PC-9 (cell line): ENCODE measurements around the gene HPRT1.

ENCODE experiments used
- EZH2 ChIP-seq: fragments of 200-600 bp; sonication (generic); IDR thresholded peaks from 2 replicates; pipeline ENCODE4 v1.8.0; 2017; ENCODE audit warnings: antibody characterized with exemption, low read depth
- TF ChIP-seq, protein P1 (sequence below): fragments of 200-600 bp; sonication (generic); conservative IDR thresholded peaks from 2 replicates; pipeline ENCODE4 v1.6.1; 2017; ENCODE audit warnings: mixed run types, antibody characterized with exemption, mild to moderate bottlenecking, moderate library complexity

DNA sequence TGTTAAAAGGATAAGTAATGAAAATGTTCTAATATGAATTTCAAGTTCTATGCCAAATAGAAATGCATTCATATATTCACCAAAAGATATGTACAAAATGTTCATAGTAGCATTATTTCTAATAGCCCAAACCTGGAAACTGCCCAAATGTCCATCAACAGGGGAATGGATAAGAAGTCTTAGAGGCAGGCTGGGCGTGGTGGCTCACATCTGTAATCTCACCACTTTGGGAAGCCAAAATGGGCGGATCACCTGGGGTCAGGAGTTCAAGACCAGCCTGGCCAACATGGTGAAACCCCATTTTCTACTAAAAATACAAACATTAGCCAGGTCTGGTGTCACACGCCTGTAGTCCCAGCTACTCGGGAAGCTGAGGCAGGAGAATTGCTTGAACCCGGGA lies 2.3 kb upstream of the HPRT1 start:
- TF ChIP-seq, protein P1, sequence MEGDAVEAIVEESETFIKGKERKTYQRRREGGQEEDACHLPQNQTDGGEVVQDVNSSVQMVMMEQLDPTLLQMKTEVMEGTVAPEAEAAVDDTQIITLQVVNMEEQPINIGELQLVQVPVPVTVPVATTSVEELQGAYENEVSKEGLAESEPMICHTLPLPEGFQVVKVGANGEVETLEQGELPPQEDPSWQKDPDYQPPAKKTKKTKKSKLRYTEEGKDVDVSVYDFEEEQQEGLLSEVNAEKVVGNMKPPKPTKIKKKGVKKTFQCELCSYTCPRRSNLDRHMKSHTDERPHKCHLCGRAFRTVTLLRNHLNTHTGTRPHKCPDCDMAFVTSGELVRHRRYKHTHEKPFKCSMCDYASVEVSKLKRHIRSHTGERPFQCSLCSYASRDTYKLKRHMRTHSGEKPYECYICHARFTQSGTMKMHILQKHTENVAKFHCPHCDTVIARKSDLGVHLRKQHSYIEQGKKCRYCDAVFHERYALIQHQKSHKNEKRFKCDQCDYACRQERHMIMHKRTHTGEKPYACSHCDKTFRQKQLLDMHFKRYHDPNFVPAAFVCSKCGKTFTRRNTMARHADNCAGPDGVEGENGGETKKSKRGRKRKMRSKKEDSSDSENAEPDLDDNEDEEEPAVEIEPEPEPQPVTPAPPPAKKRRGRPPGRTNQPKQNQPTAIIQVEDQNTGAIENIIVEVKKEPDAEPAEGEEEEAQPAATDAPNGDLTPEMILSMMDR = no peak
- no peak for TF ChIP-seq EZH2
